Panc1 (cell line): ENCODE data around the gene GPR6. TPM values are rescaled to one million over a fixed set of nuclear protein-coding genes. Genes with fewer than 3 reads are reported as not detected.

Experiments
- ATAC-seq: fragments of 200-7000 bp; cut with Tn5 transposase; 2 replicates; pipeline ENCODE4 v1.9.1; 2020; ENCODE audit warnings: mild to moderate bottlenecking, moderate library complexity
- BruUV-seq: library from RNA; stranded (reverse); fragments of 400-500 nt; replicated peaks from 2 replicates; lab custom pipeline; 2021; lab: Mats Ljungman, UMichigan
- CTCF ChIA-PET: fragments of 300-600 bp; sonication (Branson Sonifier 250); formaldehyde crosslinking; loops from one replicate; lab custom pipeline; 2022; ENCODE audit warnings: antibody characterized with exemption; lab: Charles Lee
- POLR2A ChIA-PET: fragments of 300-600 bp; sonication (Branson Sonifier 250); formaldehyde crosslinking; loops from one replicate; lab custom pipeline; 2022; ENCODE audit warnings: antibody characterized with exemption; lab: Charles Lee
- DNase-seq: peaks from one replicate; pipeline ENCODE4 v3.0.0-alpha.2; 2010; ENCODE audit warnings: low read depth, low spot score
- H3K27ac ChIP-seq: 2 replicates; pipeline ENCODE4 v1.5.1; 2011; ENCODE audit warnings: mild to moderate bottlenecking, low read length, inconsistent platforms
- H3K27me3 ChIP-seq: fragments of 200-500 bp; sonication (Bioruptor generic); 2 replicates; pipeline ENCODE4 v1.6.0; 2014; ENCODE audit warnings: low read length, inconsistent platforms; ENCODE audit not compliant: control insufficient read depth, insufficient read depth
- H3K36me3 ChIP-seq: fragments of 200-500 bp; sonication (Bioruptor generic); 2 replicates; pipeline ENCODE4 v1.5.1; 2014; ENCODE audit warnings: inconsistent platforms, mild to moderate bottlenecking, low read length, moderate library complexity; ENCODE audit not compliant: control insufficient read depth, insufficient read depth
- H3K4me1 ChIP-seq: 2 replicates; pipeline ENCODE4 v1.5.1; 2011; ENCODE audit warnings: inconsistent platforms, mild to moderate bottlenecking, low read length, moderate library complexity; ENCODE audit not compliant: control insufficient read depth, insufficient read depth
- H3K4me3 ChIP-seq, 2 experiments: 2 replicates each; pipeline ENCODE4 v1.5.1; 2011 to 2012; ENCODE audit warnings: low read depth in 2 of 2, low read length in 2 of 2, mild to moderate bottlenecking in 2 of 2, inconsistent platforms in 1 of 2, moderate library complexity in 1 of 2
- H3K9me3 ChIP-seq: fragments of 200-500 bp; sonication (Bioruptor generic); 2 replicates; pipeline ENCODE4 v1.5.1; 2014; ENCODE audit warnings: low read depth, mild to moderate bottlenecking, inconsistent platforms, low read length, moderate library complexity; ENCODE audit not compliant: control insufficient read depth, insufficient read depth
- CTCF ChIP-seq: fragments of 450-650 bp; IDR thresholded peaks from 2 replicates; pipeline ENCODE4 v1.5.1; 2017; ENCODE audit warnings: mild to moderate bottlenecking
- POLR2AphosphoS5 ChIP-seq: IDR thresholded peaks from 2 replicates; pipeline ENCODE4 v1.6.1; 2012; ENCODE audit warnings: mild to moderate bottlenecking, low read depth, low read length, moderate library complexity
- REST ChIP-seq, 2 experiments: IDR thresholded peaks; 2 replicates each; pipeline ENCODE4 v1.6.1; 2011 to 2012; ENCODE audit warnings: low read depth in 2 of 2, control low read depth in 1 of 2, low read length in 1 of 2, mild to moderate bottlenecking in 1 of 2, moderate library complexity in 1 of 2; ENCODE audit not compliant: insufficient read depth in 1 of 2
- SIN3A ChIP-seq: IDR thresholded peaks from 2 replicates; pipeline ENCODE4 v1.6.1; 2012; ENCODE audit warnings: low read depth, mild to moderate bottlenecking, low read length, moderate library complexity, borderline replicate concordance; ENCODE audit not compliant: insufficient read depth
- TCF7L2 ChIP-seq: IDR thresholded peaks from 2 replicates; pipeline ENCODE4 v1.6.1; 2011; ENCODE audit warnings: mild to moderate bottlenecking, low read depth, low read length, inconsistent platforms
- in situ Hi-C: cut with HindIII; loops from 2 replicates; pipeline ENCODE4 v1.10.0; 2016; ENCODE audit warnings: low sequenced_read_pairs, low pct_unique_long_range_greater_than_20kb
- intact Hi-C: fragments of 100-400 bp; cut with micrococcal nuclease; formaldehyde crosslinking; loops from one replicate; pipeline ENCODE4 v1.10.0; 2022; ENCODE audit not compliant: unreplicated experiment
- total RNA-seq: library from RNA; stranded (reverse); gene quantifications from one replicate; pipeline ENCODE4 v1.2.1, GENCODE V29; 2021; ENCODE audit not compliant: unreplicated experiment

GPR6 gene
- total RNA-seq, 1 experiment from 2014 or later, result not detected

GRCh38 chr6:110015206-110015605, 37.1 kb downstream of the GPR6 start:
- no peak for TF ChIP-seq TCF7L2
- no peak for TF ChIP-seq CTCF
- no peak for TF ChIP-seq POLR2AphosphoS5
- TF ChIP-seq REST (IDR thresholded peaks at IDR 0.05; ENCODE audit: insufficient read depth in 1 of 2, low read depth in 2 of 2, low read length in 1 of 2), result no peak
- TF ChIP-seq SIN3A, result no peak
- Histone ChIP-seq H3K9me3 (no peaks in the 10 kb centered on the region), H3K4me3 (no peak overlapping the region), H3K27me3 (peaks cover 45% of the 10 kb centered on the region), H3K27ac (no peak overlapping the region), H3K4me1 (no peaks in the 10 kb centered on the region), H3K36me3 (no peaks in the 10 kb centered on the region)
- no peak for DNase-seq
- in situ Hi-C loops (no loop called here), intact Hi-C loops (no loop called here)
- ChIA-PET CTCF (no interaction called here), POLR2A (no interaction called here)
- no TSS peak for BruUV-seq
- ATAC-seq, result no peak

GRCh38 chr6:110017306-110017705, 39.2 kb downstream of the GPR6 start:
- Histone ChIP-seq H3K36me3 (no peaks in the 10 kb centered on the region), H3K4me3 (no peak overlapping the region), H3K27ac (no peak overlapping the region), H3K4me1 (no peaks in the 10 kb centered on the region), H3K9me3 (no peaks in the 10 kb centered on the region), H3K27me3 (peaks cover 50% of the 10 kb centered on the region)
- ATAC-seq (no peak), DNase-seq (no peak)
- TF ChIP-seq TCF7L2, result no peak
- TF ChIP-seq SIN3A, result no peak
- TF ChIP-seq CTCF, result no peak
- TF ChIP-seq POLR2AphosphoS5, result no peak
- no peak for TF ChIP-seq REST (IDR thresholded peaks at IDR 0.05; ENCODE audit: insufficient read depth in 1 of 2, low read depth in 2 of 2, low read length in 1 of 2)
- in situ Hi-C loops (no loop called here), intact Hi-C loops (no loop called here)
- no TSS peak for BruUV-seq
- ChIA-PET CTCF (interaction anchor here (0.7 kb wide), 1 partner anchor 22 kb away, joined by 5 read pairs; no protein-coding TSS in a partner anchor), POLR2A (interaction anchor here (0.6 kb wide), 1 partner anchor 953 kb away, joined by 3 read pairs; no protein-coding TSS in a partner anchor)
